HepG2 (cell line): ENCODE measurements around the gene COMMD2. TPM values are rescaled to one million over a fixed set of nuclear protein-coding genes. Genes with fewer than 3 reads are reported as not detected.
A peak's percentile ranks its signal among the peaks of the same experiment; 100 is the strongest.

Experiments used
- BHLHE40 ChIP-seq: IDR thresholded peaks from 2 replicates; pipeline ENCODE4 v1.6.1; 2011; ENCODE audit warnings: low read length, improper control_type of control experiment
- ELF3 ChIP-seq: IDR thresholded peaks from 2 replicates; pipeline ENCODE4 v1.6.1; 2016; ENCODE audit warnings: missing genetic modification reagents, missing compliant biosample characterization
- FOXO1 ChIP-seq: sonication (generic); formaldehyde crosslinking; IDR thresholded peaks from 2 replicates; pipeline ENCODE4 v1.4.0; 2020; ENCODE audit warnings: missing genetic modification reagents
- GPBP1L1 ChIP-seq: sonication (generic); formaldehyde crosslinking; IDR thresholded peaks from 2 replicates; pipeline ENCODE4 v1.5.0; 2020; ENCODE audit warnings: mild to moderate bottlenecking, missing genetic modification reagents
- ISL2 ChIP-seq: sonication (generic); formaldehyde crosslinking; IDR thresholded peaks from 2 replicates; pipeline ENCODE4 v1.5.0; 2020; ENCODE audit warnings: missing genetic modification reagents
- RCOR2 ChIP-seq: IDR thresholded peaks from 2 replicates; pipeline ENCODE4 v1.6.1; 2016; ENCODE audit warnings: missing biosample characterization, missing genetic modification reagents
- SCMH1 ChIP-seq: sonication (generic); formaldehyde crosslinking; IDR thresholded peaks from 2 replicates; pipeline ENCODE4 v1.9.0; 2021; ENCODE audit warnings: missing genetic modification reagents, mild to moderate bottlenecking, borderline replicate concordance
- TBX3 ChIP-seq: fragments of 450-650 bp; IDR thresholded peaks from 2 replicates; pipeline ENCODE4 v1.6.1; 2017; ENCODE audit warnings: antibody characterized with exemption, mild to moderate bottlenecking, inconsistent platforms, borderline replicate concordance
- ZNF619 ChIP-seq: sonication (generic); formaldehyde crosslinking; IDR thresholded peaks from 2 replicates; pipeline ENCODE4 v1.4.0; 2020; ENCODE audit warnings: mild to moderate bottlenecking, missing genetic modification reagents
- ZNF770 ChIP-seq: sonication (generic); formaldehyde crosslinking; IDR thresholded peaks from 2 replicates; pipeline ENCODE4 v1.5.0; 2020; ENCODE audit warnings: mild to moderate bottlenecking, missing genetic modification reagents
- ZXDC ChIP-seq: sonication (generic); formaldehyde crosslinking; IDR thresholded peaks from 2 replicates; pipeline ENCODE4 v1.5.0; 2020; ENCODE audit warnings: mild to moderate bottlenecking, missing genetic modification reagents
- polyA plus RNA-seq, 8 experiments: library from polyadenylated mRNA; depleted of rRNA in 3 of 8; stranded (reverse) in 7 of 8; unstranded in 1 of 8; fragments of >200 nt; fragmentation: Illumina TruSeq in 4 of 8; extraction: Trizol in 4 of 8; gene quantifications; 2 replicates each; pipeline versions ENCODE4 v1.2.1 to v1.2.3, GENCODE V29; 2011 to 2016; ENCODE audit warnings: low read depth in 4 of 8, missing spikeins in 1 of 8, mixed read lengths in 1 of 8; ENCODE audit not compliant: insufficient read depth in 1 of 8
- total RNA-seq, 5 experiments: library from RNA; depleted of rRNA; stranded (reverse); fragments of >200 nt; fragmentation: Illumina TruSeq; extraction: Trizol; gene quantifications; 2 replicates each; pipeline ENCODE4 v1.2.3, GENCODE V29; 2016; ENCODE audit warnings: low read depth in 1 of 5
- TF ChIP-seq, protein P1 (sequence below): IDR thresholded peaks from 2 replicates; pipeline ENCODE4 v1.6.1; 2016; ENCODE audit warnings: missing compliant biosample characterization, missing genetic modification reagents, borderline replicate concordance
- TF ChIP-seq, protein P2 (sequence below): sonication (generic); formaldehyde crosslinking; IDR thresholded peaks from 2 replicates; pipeline ENCODE4 v1.4.0; 2020; ENCODE audit warnings: missing genetic modification reagents, borderline replicate concordance
- TF ChIP-seq, protein P3 (sequence below): sonication (generic); formaldehyde crosslinking; conservative IDR thresholded peaks from 2 replicates; pipeline ENCODE4 v1.4.0; 2020; ENCODE audit warnings: missing genetic modification reagents
- TF ChIP-seq, protein P4 (sequence below): fragments of 450-650 bp; IDR thresholded peaks from 2 replicates; pipeline ENCODE4 v1.6.1; 2017; ENCODE audit warnings: mild to moderate bottlenecking

Gene COMMD2
- total and polyA plus RNA-seq, 2 of the 13 experiments (the other 11 are each of a cell fraction or from before 2014, with no cell fraction given) = 33.0 to 57.6 TPM

- TF ChIP-seq GPBP1L1 (CRISPR knock-in tag) (no peak), ZXDC (CRISPR knock-in tag) (no peak), ISL2 (CRISPR knock-in tag) (no peak), RCOR2 (CRISPR knock-in tag) (no peak), FOXO1 (CRISPR knock-in tag) (no peak; the same call in 1 of the 2 replicates), ELF3 (no peak), TBX3 (no peak), ZNF619 (peak; percentile 46; the same call in 1 of the 2 replicates), ZNF770 (CRISPR knock-in tag) (0 out of 2 replicates have a peak, but pooled peaks have one; percentile 8), SCMH1 (no peak), BHLHE40 (peak; percentile 40; the same call in 1 of the 2 replicates)
- TF ChIP-seq, protein P1, sequence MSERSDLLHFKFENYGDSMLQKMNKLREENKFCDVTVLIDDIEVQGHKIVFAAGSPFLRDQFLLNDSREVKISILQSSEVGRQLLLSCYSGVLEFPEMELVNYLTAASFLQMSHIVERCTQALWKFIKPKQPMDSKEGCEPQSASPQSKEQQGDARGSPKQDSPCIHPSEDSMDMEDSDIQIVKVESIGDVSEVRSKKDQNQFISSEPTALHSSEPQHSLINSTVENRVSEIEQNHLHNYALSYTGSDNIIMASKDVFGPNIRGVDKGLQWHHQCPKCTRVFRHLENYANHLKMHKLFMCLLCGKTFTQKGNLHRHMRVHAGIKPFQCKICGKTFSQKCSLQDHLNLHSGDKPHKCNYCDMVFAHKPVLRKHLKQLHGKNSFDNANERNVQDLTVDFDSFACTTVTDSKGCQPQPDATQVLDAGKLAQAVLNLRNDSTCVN = no peak
- TF ChIP-seq, protein P2, sequence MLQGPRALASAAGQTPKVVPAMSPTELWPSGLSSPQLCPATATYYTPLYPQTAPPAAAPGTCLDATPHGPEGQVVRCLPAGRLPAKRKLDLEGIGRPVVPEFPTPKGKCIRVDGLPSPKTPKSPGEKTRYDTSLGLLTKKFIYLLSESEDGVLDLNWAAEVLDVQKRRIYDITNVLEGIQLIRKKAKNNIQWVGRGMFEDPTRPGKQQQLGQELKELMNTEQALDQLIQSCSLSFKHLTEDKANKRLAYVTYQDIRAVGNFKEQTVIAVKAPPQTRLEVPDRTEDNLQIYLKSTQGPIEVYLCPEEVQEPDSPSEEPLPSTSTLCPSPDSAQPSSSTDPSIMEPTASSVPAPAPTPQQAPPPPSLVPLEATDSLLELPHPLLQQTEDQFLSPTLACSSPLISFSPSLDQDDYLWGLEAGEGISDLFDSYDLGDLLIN (CRISPR knock-in tag) = no peak
- TF ChIP-seq, protein P3, sequence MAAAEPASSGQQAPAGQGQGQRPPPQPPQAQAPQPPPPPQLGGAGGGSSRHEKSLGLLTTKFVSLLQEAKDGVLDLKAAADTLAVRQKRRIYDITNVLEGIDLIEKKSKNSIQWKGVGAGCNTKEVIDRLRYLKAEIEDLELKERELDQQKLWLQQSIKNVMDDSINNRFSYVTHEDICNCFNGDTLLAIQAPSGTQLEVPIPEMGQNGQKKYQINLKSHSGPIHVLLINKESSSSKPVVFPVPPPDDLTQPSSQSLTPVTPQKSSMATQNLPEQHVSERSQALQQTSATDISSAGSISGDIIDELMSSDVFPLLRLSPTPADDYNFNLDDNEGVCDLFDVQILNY (CRISPR knock-in tag) = no peak
- TF ChIP-seq, protein P4, sequence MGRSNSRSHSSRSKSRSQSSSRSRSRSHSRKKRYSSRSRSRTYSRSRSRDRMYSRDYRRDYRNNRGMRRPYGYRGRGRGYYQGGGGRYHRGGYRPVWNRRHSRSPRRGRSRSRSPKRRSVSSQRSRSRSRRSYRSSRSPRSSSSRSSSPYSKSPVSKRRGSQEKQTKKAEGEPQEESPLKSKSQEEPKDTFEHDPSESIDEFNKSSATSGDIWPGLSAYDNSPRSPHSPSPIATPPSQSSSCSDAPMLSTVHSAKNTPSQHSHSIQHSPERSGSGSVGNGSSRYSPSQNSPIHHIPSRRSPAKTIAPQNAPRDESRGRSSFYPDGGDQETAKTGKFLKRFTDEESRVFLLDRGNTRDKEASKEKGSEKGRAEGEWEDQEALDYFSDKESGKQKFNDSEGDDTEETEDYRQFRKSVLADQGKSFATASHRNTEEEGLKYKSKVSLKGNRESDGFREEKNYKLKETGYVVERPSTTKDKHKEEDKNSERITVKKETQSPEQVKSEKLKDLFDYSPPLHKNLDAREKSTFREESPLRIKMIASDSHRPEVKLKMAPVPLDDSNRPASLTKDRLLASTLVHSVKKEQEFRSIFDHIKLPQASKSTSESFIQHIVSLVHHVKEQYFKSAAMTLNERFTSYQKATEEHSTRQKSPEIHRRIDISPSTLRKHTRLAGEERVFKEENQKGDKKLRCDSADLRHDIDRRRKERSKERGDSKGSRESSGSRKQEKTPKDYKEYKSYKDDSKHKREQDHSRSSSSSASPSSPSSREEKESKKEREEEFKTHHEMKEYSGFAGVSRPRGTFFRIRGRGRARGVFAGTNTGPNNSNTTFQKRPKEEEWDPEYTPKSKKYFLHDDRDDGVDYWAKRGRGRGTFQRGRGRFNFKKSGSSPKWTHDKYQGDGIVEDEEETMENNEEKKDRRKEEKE = no peak
These were observed 38.3 kb downstream of the COMMD2 start (continued) for GRCh38 chr3:149713730-149714654.
